Measurements from ENCODE around the gene SLC34A3. TPM values are rescaled to one million over a fixed set of nuclear protein-coding genes. Genes with fewer than 3 reads are reported as not detected.

SLC34A3 gene
- total RNA-seq, 2 experiments from 2014 or later, result not detected

DNA sequence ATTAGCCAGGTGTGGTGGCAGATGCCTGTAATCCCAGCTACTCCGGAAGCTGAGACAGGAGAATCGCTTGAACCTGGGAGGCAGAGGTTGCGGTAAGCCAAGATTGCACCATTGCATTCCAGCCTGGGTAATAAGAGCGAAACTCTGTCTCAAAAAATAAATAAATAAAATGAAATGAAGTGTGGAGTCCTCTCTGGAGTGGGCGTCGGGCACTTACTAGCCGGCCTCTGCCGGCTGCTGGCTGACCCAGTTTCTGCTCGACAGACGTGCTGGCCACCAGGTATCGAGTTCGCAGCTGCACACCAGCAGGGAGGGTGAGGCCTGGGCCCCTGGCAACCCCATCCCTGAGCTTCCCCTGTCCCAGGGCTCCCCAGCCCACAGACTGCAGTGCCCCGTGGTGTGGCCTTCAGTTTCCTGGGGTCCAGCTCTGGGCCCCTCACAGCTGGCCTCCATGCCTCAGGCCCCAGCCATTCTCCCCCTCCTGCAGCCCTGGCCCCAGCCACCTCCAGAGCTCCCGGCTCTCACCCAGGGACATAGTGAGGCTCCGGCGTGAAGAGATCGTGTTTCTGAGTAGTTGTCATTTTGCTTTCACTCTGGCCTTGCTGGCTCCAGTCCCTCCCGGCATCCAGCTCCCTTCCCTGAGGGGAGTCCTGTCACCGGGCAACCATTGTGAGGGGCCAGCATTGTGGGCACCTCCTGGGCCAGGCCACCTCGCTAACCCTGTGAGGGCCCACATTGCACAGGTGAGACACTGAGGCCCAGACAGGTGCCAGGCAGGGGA, 16.6 kb downstream of the SLC34A3 start:
- Histone ChIP-seq H3K4me2 (ENCODE audit: low read length) (no peak overlapping the region), H3K4me3 (ENCODE audit: low read depth, low read length, poor library complexity, severe bottlenecking) (no peak overlapping the region), H3K9me3 (ENCODE audit: low read length) (no peaks in the 10 kb centered on the region), H3K4me1 (ENCODE audit: insufficient read depth, low read length, poor library complexity, severe bottlenecking) (peaks cover 38% of the 10 kb centered on the region), H3K36me3 (ENCODE audit: insufficient read depth, low read length) (peaks cover 19% of the 10 kb centered on the region), H3K9me2 (ENCODE audit: insufficient read depth, low read length) (no peaks in the 10 kb centered on the region), H4K20me1 (ENCODE audit: insufficient read depth, low read length) (peaks cover 7% of the 10 kb centered on the region), H2AFZ (ENCODE audit: low read length) (no peak overlapping the region), H3K79me2 (ENCODE audit: insufficient read depth, low read depth, low read length) (peaks cover 9% of the 10 kb centered on the region), H3K27ac (ENCODE audit: low read depth, low read length, poor library complexity, severe bottlenecking) (no peak overlapping the region)
- DNase-seq (ENCODE audit: low spot score), result no peak
- POLR2A ChIA-PET, result interaction anchor here (0.6 kb wide), 1 partner anchor 160 kb away, joined by 3 read pairs; no protein-coding TSS in a partner anchor
- TF ChIP-seq EZH2phosphoT487 (IDR thresholded peaks at IDR 0.05; ENCODE audit: borderline replicate concordance, low read depth, low read length), result no peak
- TF ChIP-seq, protein P1, sequence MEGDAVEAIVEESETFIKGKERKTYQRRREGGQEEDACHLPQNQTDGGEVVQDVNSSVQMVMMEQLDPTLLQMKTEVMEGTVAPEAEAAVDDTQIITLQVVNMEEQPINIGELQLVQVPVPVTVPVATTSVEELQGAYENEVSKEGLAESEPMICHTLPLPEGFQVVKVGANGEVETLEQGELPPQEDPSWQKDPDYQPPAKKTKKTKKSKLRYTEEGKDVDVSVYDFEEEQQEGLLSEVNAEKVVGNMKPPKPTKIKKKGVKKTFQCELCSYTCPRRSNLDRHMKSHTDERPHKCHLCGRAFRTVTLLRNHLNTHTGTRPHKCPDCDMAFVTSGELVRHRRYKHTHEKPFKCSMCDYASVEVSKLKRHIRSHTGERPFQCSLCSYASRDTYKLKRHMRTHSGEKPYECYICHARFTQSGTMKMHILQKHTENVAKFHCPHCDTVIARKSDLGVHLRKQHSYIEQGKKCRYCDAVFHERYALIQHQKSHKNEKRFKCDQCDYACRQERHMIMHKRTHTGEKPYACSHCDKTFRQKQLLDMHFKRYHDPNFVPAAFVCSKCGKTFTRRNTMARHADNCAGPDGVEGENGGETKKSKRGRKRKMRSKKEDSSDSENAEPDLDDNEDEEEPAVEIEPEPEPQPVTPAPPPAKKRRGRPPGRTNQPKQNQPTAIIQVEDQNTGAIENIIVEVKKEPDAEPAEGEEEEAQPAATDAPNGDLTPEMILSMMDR (conservative IDR thresholded peaks at IDR 0.05; ENCODE audit: low read length), result no peak
- no TSS peak for BruUV-seq (replicated peaks)
- CTCF ChIA-PET (ENCODE audit: unreplicated experiment), result no interaction called here
- intact Hi-C loops (cut with micrococcal nuclease; ENCODE audit: unreplicated experiment), result no loop called here

DNA sequence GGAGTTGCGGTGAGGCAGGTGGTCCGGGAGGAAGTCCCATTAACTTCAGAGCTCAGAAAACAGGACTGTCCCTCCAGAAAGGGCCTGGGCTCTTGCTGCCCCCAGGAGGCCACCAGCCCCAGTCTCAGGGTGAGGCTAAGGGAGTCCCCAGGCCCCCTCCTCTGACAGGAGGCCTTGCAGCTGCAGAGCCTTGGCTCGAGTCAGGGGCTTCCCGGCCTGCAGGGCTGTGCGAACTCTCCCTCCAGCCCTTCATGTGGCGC, 17.1 kb downstream of the SLC34A3 start:
- POLR2A ChIA-PET, result no interaction called here
- H3K79me2 ChIP-seq (ENCODE audit: insufficient read depth, low read depth, low read length), result peaks cover 3% of the 10 kb centered on the region; the same call in 1 of the 2 replicates
- DNase-seq (ENCODE audit: low spot score), result no peak
- intact Hi-C loops (cut with micrococcal nuclease; ENCODE audit: unreplicated experiment), result no loop called here
- H3K9me3 ChIP-seq (ENCODE audit: low read length), result no peaks in the 10 kb centered on the region
- no peak overlapping the region for H3K4me3 ChIP-seq (ENCODE audit: low read depth, low read length, poor library complexity, severe bottlenecking)
- CTCF ChIA-PET (ENCODE audit: unreplicated experiment), result no interaction called here
- H3K4me2 ChIP-seq (ENCODE audit: low read length), result no peak overlapping the region
- H3K9me2 ChIP-seq (ENCODE audit: insufficient read depth, low read length), result no peaks in the 10 kb centered on the region
- peaks cover 38% of the 10 kb centered on the region for H3K4me1 ChIP-seq (ENCODE audit: insufficient read depth, low read length, poor library complexity, severe bottlenecking)
- BruUV-seq (replicated peaks), result no TSS peak
- no peak overlapping the region for H2AFZ ChIP-seq (ENCODE audit: low read length)
- H3K36me3 ChIP-seq (ENCODE audit: insufficient read depth, low read length), result peaks cover 14% of the 10 kb centered on the region
- H4K20me1 ChIP-seq (ENCODE audit: insufficient read depth, low read length), result 0 out of 2 replicates have a peak, but pooled peaks cover 2% of the 10 kb centered on the region
- H3K27ac ChIP-seq (ENCODE audit: low read depth, low read length, poor library complexity, severe bottlenecking), result no peak overlapping the region
- TF ChIP-seq, protein P1 (conservative IDR thresholded peaks at IDR 0.05; ENCODE audit: low read length), result no peak
- TF ChIP-seq EZH2phosphoT487 (IDR thresholded peaks at IDR 0.05; ENCODE audit: borderline replicate concordance, low read depth, low read length), result no peak
